ENCODE measurements around the gene PTPRE. TPM values are rescaled to one million over a fixed set of nuclear protein-coding genes. Genes with fewer than 3 reads are reported as not detected.

Gene PTPRE
- total and polyA plus RNA-seq, 10 of the 15 experiments (the other 5 are each of a cell fraction or from before 2014, with no cell fraction given), result 2.9 to 7.6 (median 5.8) TPM

DNA sequence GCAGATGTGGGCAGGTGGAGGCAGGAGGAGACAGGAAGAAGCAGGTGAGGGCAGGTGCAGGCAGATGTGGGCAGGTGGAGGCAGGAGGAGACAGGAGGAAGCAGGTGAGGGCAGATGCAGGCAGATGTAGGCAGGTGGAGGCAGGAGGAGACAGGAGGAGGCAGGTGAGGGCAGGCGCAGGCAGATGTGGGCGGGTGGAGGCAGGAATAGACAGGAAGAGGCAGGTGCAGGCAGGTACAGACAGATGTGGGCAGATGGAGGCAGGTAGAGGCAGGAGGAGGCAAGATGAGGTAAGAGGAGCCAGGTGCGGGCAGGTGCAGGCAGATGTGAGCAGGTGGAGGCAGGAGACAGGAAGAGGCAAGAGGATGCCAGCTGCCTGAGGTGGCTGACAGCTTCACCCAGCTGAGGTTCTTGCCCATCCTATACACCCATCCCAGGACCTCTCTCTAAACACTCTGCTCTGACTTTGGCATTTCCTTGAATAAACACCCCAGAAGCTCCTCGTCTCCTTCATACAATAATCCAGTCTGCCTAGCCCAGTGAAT is 33.0 kb downstream of the PTPRE start:
- POLR2A ChIA-PET, result no interaction called here
- no peaks in the 10 kb centered on the region for H3K4me1 ChIP-seq (ENCODE audit: control insufficient read depth, insufficient read depth, low read length)
- H3K9ac ChIP-seq (ENCODE audit: control insufficient read depth, insufficient read depth, low read length), result no peak overlapping the region
- no peaks in the 10 kb centered on the region; a peak in 3 of 4 replicates for H3K27me3 ChIP-seq (replicated peaks in 1 of 2; ENCODE audit: control insufficient read depth in 2 of 2, insufficient read depth in 2 of 2, low read length in 1 of 2)
- in situ Hi-C loops (cut with MboI) (no loop called here), intact Hi-C loops (cut with micrococcal nuclease; ENCODE audit: unreplicated experiment) (no loop called here)
- H4K20me1 ChIP-seq (ENCODE audit: control insufficient read depth, insufficient read depth), result no peaks in the 10 kb centered on the region
- no peak for DNase-seq (ENCODE audit: low read depth, low spot score)
- no peaks in the 10 kb centered on the region for H3K36me3 ChIP-seq (ENCODE audit: control insufficient read depth in 2 of 2, insufficient read depth in 2 of 2, low read length in 1 of 2)
- WGBS (ENCODE audit: insufficient coverage, insufficient replicate concordance, low lambda C conversion rate, missing lambda C conversion rate), result 13% methylated on average over 4 of the region's 4 CpGs
- CTCF ChIA-PET, result no interaction called here
- no peaks in the 10 kb centered on the region for H3K9me3 ChIP-seq (replicated peaks; ENCODE audit: control insufficient read depth, insufficient read depth, low read length)
- no peak overlapping the region for H3K27ac ChIP-seq (ENCODE audit: control insufficient read depth, insufficient read depth)
- H3K4me3 ChIP-seq, result no peak overlapping the region
- H2AFZ ChIP-seq (ENCODE audit: control insufficient read depth, low read depth, low read length), result no peak overlapping the region
- RAD21 ChIA-PET (ENCODE audit: unreplicated experiment), result no interaction called here
- no peak for TF ChIP-seq ZZZ3 (IDR thresholded peaks at IDR 0.05; ENCODE audit: control insufficient read depth, insufficient read length, low read depth)
- TF ChIP-seq SUPT20H (IDR thresholded peaks at IDR 0.05; ENCODE audit: borderline replicate concordance, control insufficient read depth, low read depth, low read length), result no peak
- no peak for TF ChIP-seq ZBTB11 (CRISPR knock-in tag; IDR thresholded peaks at IDR 0.05)
- TF ChIP-seq JUNB (IDR thresholded peaks at IDR 0.05), result no peak
- no peak for TF ChIP-seq ZNF622 (IDR thresholded peaks at IDR 0.05)
- H3K4me2 ChIP-seq (ENCODE audit: control insufficient read depth, insufficient read depth), result no peak overlapping the region
- SMC1A ChIA-PET (ENCODE audit: uncharacterized antibody, unreplicated experiment), result no interaction called here
- H3K79me2 ChIP-seq (ENCODE audit: control insufficient read depth, insufficient read depth, low read length), result no peaks in the 10 kb centered on the region
- no TSS peak for BruUV-seq (replicated peaks)
- no peak for ATAC-seq
- no peak for FAIRE-seq
